Measurements from ENCODE around the gene ENTPD5.

DNA sequence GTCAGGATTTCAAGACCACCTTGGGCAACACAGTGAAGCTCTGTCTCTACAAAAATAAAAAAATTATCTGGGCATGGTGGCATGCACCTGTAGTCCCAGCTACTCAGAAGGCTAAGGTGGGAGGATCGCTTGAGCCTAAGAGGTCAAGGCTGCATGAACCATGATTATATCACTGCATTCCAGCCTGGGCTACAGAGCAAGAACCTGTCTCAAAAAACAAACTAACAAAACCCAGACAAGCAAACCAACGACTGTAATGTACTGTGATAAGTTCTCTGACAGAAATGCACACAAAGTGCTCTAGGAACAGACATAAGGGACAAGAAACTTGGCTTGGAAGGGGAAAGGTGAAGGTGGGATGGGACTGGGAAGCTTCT is 22.4 kb downstream of the ENTPD5 start:
- TF ChIP-seq CTCF (IDR thresholded peaks at IDR 0.05), result no peak
- no peak for TF ChIP-seq ZFX (IDR thresholded peaks at IDR 0.05; ENCODE audit: borderline replicate concordance)

Measured in 22Rv1 (cell line).